NOMO-1 treated with DMSO at 0.1 percent for 48 hours (cell line): ENCODE data around the gene PRKN.

ENCODE experiments used
- DNase-seq: peaks from one replicate; lab custom pipeline; 2025; ENCODE audit not compliant: unreplicated experiment; lab: John Stamatoyannopoulos, UW

PRKN gene

GRCh38 chr6:162711376-162711775 is 16.2 kb downstream of the PRKN start:
- DNase-seq = no peak

GRCh38 chr6:162710936-162711335 is 16.6 kb downstream of the PRKN start:
- DNase-seq = no peak

GRCh38 chr6:162710419-162710818 is 17.1 kb downstream of the PRKN start:
- no peak for DNase-seq

- no peak for DNase-seq
Observed at GRCh38 chr6:162709431-162709830, 18.1 kb downstream of the PRKN start.

- DNase-seq = no peak
Observed at GRCh38 chr6:162708971-162709370, 18.6 kb downstream of the PRKN start.

GRCh38 chr6:162706232-162706631 is 21.3 kb downstream of the PRKN start:
- no peak for DNase-seq

- no peak for DNase-seq
Observed at GRCh38 chr6:162705736-162706135, 21.8 kb downstream of the PRKN start.

- no peak for DNase-seq
Observed at GRCh38 chr6:162704001-162704400, 23.6 kb downstream of the PRKN start.

- DNase-seq = no peak
Observed at GRCh38 chr6:162702446-162702845, 25.1 kb downstream of the PRKN start.

GRCh38 chr6:162701551-162701950 is 26.0 kb downstream of the PRKN start:
- DNase-seq = no peak

GRCh38 chr6:162700966-162701365 is 26.6 kb downstream of the PRKN start:
- no peak for DNase-seq

- DNase-seq = no peak
Observed at GRCh38 chr6:162699961-162700360, 27.6 kb downstream of the PRKN start.

GRCh38 chr6:162698440-162698839 is 29.1 kb downstream of the PRKN start:
- DNase-seq = no peak

- no peak for DNase-seq
Observed at GRCh38 chr6:162697872-162698403, 29.6 kb downstream of the PRKN start.

GRCh38 chr6:162690158-162690557 is 37.4 kb downstream of the PRKN start:
- DNase-seq = no peak

- no peak for DNase-seq
Observed at GRCh38 chr6:162688751-162689345, 38.7 kb downstream of the PRKN start.

GRCh38 chr6:162685586-162685985 is 42.0 kb downstream of the PRKN start:
- DNase-seq = no peak

- no peak for DNase-seq
Observed at GRCh38 chr6:162684961-162685360, 42.6 kb downstream of the PRKN start.

GRCh38 chr6:162684052-162684451 is 43.5 kb downstream of the PRKN start:
- no peak for DNase-seq

- DNase-seq = no peak
Observed at GRCh38 chr6:162683135-162683534, 44.4 kb downstream of the PRKN start.

- DNase-seq = no peak
Observed at GRCh38 chr6:162681447-162681846, 46.1 kb downstream of the PRKN start.

GRCh38 chr6:162680871-162681270 is 46.7 kb downstream of the PRKN start:
- DNase-seq = no peak

GRCh38 chr6:162680367-162680766 is 47.2 kb downstream of the PRKN start:
- no peak for DNase-seq
